Upper lobe of left lung (tissue), 6 donors: Measurements from ENCODE around the gene PPP4C. TPM values are rescaled to one million over a fixed set of nuclear protein-coding genes. Genes with fewer than 3 reads are reported as not detected.
"Not testable (repeated sequence)": the region's sequence is repeated elsewhere in the genome, so short reads cannot be mapped to it uniquely, and the experiment has no call there.

Experiments used
- ATAC-seq, 2 donors: fragments of 200-7000 bp; cut with Tn5 transposase; one replicate each; pipeline ENCODE4 v1.9.1; 2022; ENCODE audit warnings: mild to moderate bottlenecking in 2 of 2, moderate library complexity in 2 of 2; ENCODE audit not compliant: low FRiP score in 2 of 2
- DNase-seq, 2 donors: peaks; one replicate each; pipeline ENCODE4 v3.0.0-alpha.2; 2019 to 2020
- H3K27ac ChIP-seq, 4 donors: fragments of 200-600 bp; sonication (generic); one replicate each; pipeline ENCODE4 v1.5.1; 2016 to 2019
- H3K27me3 ChIP-seq, 4 donors: fragments of 200-600 bp; sonication (generic); one replicate each; pipeline ENCODE4 v1.5.1; 2017 to 2019
- H3K36me3 ChIP-seq, 4 donors: fragments of 200-600 bp; sonication (generic); one replicate each; pipeline ENCODE4 v1.5.1; 2016 to 2019
- H3K4me1 ChIP-seq, 4 donors: fragments of 200-600 bp; sonication (generic); one replicate each; pipeline ENCODE4 v1.5.1; 2018 to 2019
- H3K4me3 ChIP-seq, 4 donors: fragments of 200-600 bp; sonication (generic); one replicate each; pipeline ENCODE4 v1.5.1; 2017 to 2019; ENCODE audit warnings: mild to moderate bottlenecking in 2 of 4, moderate library complexity in 1 of 4
- H3K9me3 ChIP-seq, 4 donors: fragments of 200-600 bp; sonication (generic); one replicate each; pipeline ENCODE4 v1.5.1; 2018 to 2019
- CTCF ChIP-seq, 6 experiments: fragments of 450-650 bp in 4 of 6; fragments of 200-600 bp in 2 of 6; sonication (generic) in 2 of 6; IDR thresholded peaks; one replicate each; pipeline ENCODE4 v1.5.1; 2016 to 2019; ENCODE audit warnings: antibody characterized with exemption in 6 of 6
- EP300 ChIP-seq, 4 donors: sonication (generic); formaldehyde crosslinking; IDR thresholded peaks; one replicate each; pipeline ENCODE4 v1.5.1; 2017; ENCODE audit warnings: antibody characterized with exemption in 4 of 4, control low read depth in 2 of 4
- POLR2A ChIP-seq, 4 donors: fragments of 450-650 bp; IDR thresholded peaks; one replicate each; pipeline ENCODE4 v1.5.1; 2016 to 2017; ENCODE audit warnings: antibody characterized with exemption in 4 of 4, mild to moderate bottlenecking in 2 of 4
- POLR2AphosphoS5 ChIP-seq, 2 donors: sonication (generic); formaldehyde crosslinking; IDR thresholded peaks; one replicate each; pipeline ENCODE4 v1.5.1; 2017; ENCODE audit warnings: antibody characterized with exemption in 2 of 2
- WGBS, 2 donors: methylation state at CpG; one replicate each; pipeline ENCODE4 v1.1.5; 2017 to 2018; 5-methylcytosine and 5-hydroxymethylcytosine counted together
- total RNA-seq, 6 donors: library from RNA; depleted of rRNA in 4 of 6; stranded (reverse); fragments of >200 nt in 4 of 6; gene quantifications; one replicate each; pipeline versions ENCODE4 v1.1.0 to v1.2.1, GENCODE V29; 2016 to 2021
- donor health status: DM: no; HTN: no; CAD: no; lungs with moderate emphysema.
- donor health status: DM: no; HTN: yes; CAD: no; lungs with severe emphysema.

Gene PPP4C
- total RNA-seq, 6 donors from 2014 or later: 44.4 to 99.4 (median 80.0) TPM

GRCh38 chr16:30121741-30122571 is 46.2 kb downstream of the PPP4C start:
- Histone ChIP-seq H3K27me3 (no peaks in the 10 kb centered on the region), H3K27ac (peak overlapping the region; percentile 88 to 99 (median 96)), H3K36me3 (peaks cover 10 to 43% (median 22%) of the 10 kb centered on the region in 4 donors), H3K9me3 (no peaks in the 10 kb centered on the region), H3K4me3 (peak overlapping the region; percentile 84 to 99 (median 96)), H3K4me1 (peaks cover 23 to 34% (median 30%) of the 10 kb centered on the region in 4 donors)
- WGBS, 2 donors: 33 to 35% methylated on average over 15 to 31 of the region's 31 CpGs
- TF ChIP-seq POLR2AphosphoS5 (IDR thresholded peaks at IDR 0.05): peak in 1 of 2 donors; percentile 52
- no peak for TF ChIP-seq EP300 (IDR thresholded peaks at IDR 0.05)
- no peak for TF ChIP-seq CTCF (IDR thresholded peaks at IDR 0.05)
- peak in 1 of 4 donors; percentile 15 for TF ChIP-seq POLR2A (IDR thresholded peaks at IDR 0.05)
- DNase-seq: peak; percentile 61 to 64
- ATAC-seq: peak; percentile 38 to 66

- ATAC-seq: peak; percentile 12 to 33
- WGBS, 2 donors: 1% methylated on average over 22 to 28 of the region's 42 CpGs
- peaks cover 23 to 34% (median 30%) of the 10 kb centered on the region in 4 donors for H3K4me1 ChIP-seq
- DNase-seq: no peak
- no peak for TF ChIP-seq EP300 (IDR thresholded peaks at IDR 0.05)
- TF ChIP-seq POLR2AphosphoS5 (IDR thresholded peaks at IDR 0.05): no peak
- no peak for TF ChIP-seq POLR2A (IDR thresholded peaks at IDR 0.05)
- TF ChIP-seq CTCF (IDR thresholded peaks at IDR 0.05): no peak
- no peaks in the 10 kb centered on the region for H3K27me3 ChIP-seq
- no peaks in the 10 kb centered on the region for H3K9me3 ChIP-seq
- peaks cover 5 to 35% (median 14%) of the 10 kb centered on the region in 4 donors for H3K36me3 ChIP-seq
- H3K4me3 ChIP-seq: peak overlapping the region; percentile 84 to 99 (median 96)
- peak overlapping the region; percentile 88 to 99 (median 96) for H3K27ac ChIP-seq
These were observed 46.9 kb downstream of the PPP4C start for GRCh38 chr16:30122604-30123160.

GRCh38 chr16:30124985-30125379 is 49.2 kb downstream of the PPP4C start:
- no peak overlapping the region for H3K4me3 ChIP-seq
- H3K4me1 ChIP-seq: peaks cover 23 to 34% (median 28%) of the 10 kb centered on the region in 4 donors
- TF ChIP-seq EP300 (IDR thresholded peaks at IDR 0.05) (no peak), POLR2AphosphoS5 (IDR thresholded peaks at IDR 0.05) (no peak), CTCF (IDR thresholded peaks at IDR 0.05) (no peak), POLR2A (IDR thresholded peaks at IDR 0.05) (no peak)
- ATAC-seq (no peak), DNase-seq (no peak)
- no peaks in the 10 kb centered on the region for H3K9me3 ChIP-seq
- H3K27me3 ChIP-seq: no peaks in the 10 kb centered on the region
- H3K36me3 ChIP-seq: peaks cover 0 to 12% (median under 1%) of the 10 kb centered on the region in 4 donors
- WGBS, 2 donors: 83 to 93% methylated on average over 3 to 4 of the region's 4 CpGs
- H3K27ac ChIP-seq: peak overlapping the region in 3 of 4 donors; percentile 34 to 99 (median 96)

GRCh38 chr16:30125690-30126089 is 49.9 kb downstream of the PPP4C start:
- WGBS, 2 donors: 90 to 93% methylated on average over 8 to 9 of the region's 9 CpGs
- not testable (repeated sequence) for ATAC-seq, H3K4me3 ChIP-seq, H3K36me3 ChIP-seq, H3K9me3 ChIP-seq, DNase-seq, H3K27ac ChIP-seq, H3K27me3 ChIP-seq
- peaks cover 19 to 34% (median 21%) of the 10 kb centered on the region in 4 donors for H3K4me1 ChIP-seq

DNA sequence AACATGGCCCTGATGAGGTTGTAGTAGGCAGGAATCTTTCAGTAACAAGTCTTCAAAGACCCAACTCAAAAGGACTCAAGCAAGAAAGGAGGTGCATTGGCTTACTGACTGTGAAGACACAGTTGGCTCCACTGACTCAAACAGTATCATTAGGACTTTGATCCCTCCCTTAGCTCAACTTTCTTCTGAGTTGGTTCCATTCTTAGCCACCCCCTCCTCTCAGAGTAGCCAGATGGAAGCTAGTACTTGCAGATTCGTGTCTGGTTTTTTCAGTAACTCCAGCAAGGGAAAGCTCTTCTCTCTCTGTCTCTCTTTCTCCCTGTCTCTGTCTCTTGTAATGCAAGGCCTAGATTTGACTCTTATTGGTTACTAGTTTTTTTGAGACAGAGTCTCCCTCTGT is 52.2 kb downstream of the PPP4C start:
- Histone ChIP-seq H3K4me1 (peaks cover 3 to 16% (median 4%) of the 10 kb centered on the region in 4 donors), H3K27me3 (no peaks in the 10 kb centered on the region), H3K36me3 (no peaks in the 10 kb centered on the region), H3K9me3 (no peaks in the 10 kb centered on the region), H3K4me3 (no peak overlapping the region), H3K27ac (no peak overlapping the region)
- no peak for TF ChIP-seq POLR2AphosphoS5 (IDR thresholded peaks at IDR 0.05)
- no peak for TF ChIP-seq EP300 (IDR thresholded peaks at IDR 0.05)
- TF ChIP-seq CTCF (IDR thresholded peaks at IDR 0.05): no peak
- TF ChIP-seq POLR2A (IDR thresholded peaks at IDR 0.05): no peak
- WGBS, 2 donors: 89 to 100% methylated on average over 1 of the region's 1 CpG
- ATAC-seq (no peak), DNase-seq (no peak)
